Measurements from ENCODE around the gene RPTOR.

DNA sequence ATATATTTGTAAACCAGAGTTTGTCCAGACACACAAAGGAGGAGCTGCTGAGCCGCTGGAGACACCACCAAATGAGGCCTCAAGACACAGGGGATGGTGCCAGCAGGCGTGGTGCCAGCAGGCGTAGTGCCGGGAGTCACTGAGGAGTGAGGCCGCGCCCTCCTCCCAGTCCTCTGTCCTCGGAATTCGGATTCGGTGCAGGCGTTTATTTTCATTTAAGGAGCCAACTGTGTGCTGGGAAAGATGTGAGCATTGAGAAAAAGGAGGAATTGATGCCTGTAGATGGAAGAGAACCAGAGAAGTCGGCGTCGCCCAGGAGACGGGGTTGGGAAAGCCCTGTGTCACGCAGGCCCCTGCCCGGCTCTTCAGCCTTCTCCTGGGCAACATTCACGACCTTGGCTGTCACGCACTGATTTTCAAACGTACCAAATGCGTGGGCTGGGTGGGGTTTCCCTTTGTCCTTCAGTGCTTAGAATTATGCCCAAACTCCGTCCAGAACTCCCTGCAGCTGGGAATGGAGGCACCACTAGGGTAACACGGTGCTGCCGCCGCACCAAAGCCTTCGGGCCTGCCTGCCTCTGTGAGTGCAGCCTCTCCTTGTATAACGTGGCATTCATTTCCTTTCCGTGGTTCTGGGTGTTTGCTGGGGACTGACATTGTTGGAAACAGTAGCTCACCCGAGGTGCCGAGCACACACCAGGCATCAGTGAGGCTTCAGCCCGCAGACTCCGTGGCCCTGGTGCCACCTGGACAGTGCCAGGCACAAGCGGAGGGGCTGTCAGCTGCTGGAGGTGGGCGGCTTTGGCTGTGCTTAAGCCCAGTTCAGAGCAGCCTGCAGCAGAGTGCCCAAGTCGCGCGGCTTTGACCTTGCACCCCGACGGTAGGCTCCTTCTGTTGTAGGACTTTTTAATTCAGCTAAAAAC lies 398.0 kb downstream of the RPTOR start:
- TF ChIP-seq, protein P1, sequence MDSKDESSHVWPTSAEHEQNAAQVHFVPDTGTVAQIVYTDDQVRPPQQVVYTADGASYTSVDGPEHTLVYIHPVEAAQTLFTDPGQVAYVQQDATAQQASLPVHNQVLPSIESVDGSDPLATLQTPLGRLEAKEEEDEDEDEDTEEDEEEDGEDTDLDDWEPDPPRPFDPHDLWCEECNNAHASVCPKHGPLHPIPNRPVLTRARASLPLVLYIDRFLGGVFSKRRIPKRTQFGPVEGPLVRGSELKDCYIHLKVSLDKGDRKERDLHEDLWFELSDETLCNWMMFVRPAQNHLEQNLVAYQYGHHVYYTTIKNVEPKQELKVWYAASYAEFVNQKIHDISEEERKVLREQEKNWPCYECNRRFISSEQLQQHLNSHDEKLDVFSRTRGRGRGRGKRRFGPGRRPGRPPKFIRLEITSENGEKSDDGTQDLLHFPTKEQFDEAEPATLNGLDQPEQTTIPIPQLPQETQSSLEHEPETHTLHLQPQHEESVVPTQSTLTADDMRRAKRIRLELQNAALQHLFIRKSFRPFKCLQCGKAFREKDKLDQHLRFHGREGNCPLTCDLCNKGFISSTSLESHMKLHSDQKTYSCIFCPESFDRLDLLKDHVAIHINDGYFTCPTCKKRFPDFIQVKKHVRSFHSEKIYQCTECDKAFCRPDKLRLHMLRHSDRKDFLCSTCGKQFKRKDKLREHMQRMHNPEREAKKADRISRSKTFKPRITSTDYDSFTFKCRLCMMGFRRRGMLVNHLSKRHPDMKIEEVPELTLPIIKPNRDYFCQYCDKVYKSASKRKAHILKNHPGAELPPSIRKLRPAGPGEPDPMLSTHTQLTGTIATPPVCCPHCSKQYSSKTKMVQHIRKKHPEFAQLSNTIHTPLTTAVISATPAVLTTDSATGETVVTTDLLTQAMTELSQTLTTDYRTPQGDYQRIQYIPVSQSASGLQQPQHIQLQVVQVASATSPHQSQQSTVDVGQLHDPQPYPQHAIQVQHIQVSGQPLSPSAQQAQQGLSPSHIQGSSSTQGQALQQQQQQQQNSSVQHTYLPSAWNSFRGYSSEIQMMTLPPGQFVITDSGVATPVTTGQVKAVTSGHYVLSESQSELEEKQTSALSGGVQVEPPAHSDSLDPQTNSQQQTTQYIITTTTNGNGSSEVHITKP (tag by site-specific recombination; IDR thresholded peaks at IDR 0.05): no peak
- TF ChIP-seq, protein P2, sequence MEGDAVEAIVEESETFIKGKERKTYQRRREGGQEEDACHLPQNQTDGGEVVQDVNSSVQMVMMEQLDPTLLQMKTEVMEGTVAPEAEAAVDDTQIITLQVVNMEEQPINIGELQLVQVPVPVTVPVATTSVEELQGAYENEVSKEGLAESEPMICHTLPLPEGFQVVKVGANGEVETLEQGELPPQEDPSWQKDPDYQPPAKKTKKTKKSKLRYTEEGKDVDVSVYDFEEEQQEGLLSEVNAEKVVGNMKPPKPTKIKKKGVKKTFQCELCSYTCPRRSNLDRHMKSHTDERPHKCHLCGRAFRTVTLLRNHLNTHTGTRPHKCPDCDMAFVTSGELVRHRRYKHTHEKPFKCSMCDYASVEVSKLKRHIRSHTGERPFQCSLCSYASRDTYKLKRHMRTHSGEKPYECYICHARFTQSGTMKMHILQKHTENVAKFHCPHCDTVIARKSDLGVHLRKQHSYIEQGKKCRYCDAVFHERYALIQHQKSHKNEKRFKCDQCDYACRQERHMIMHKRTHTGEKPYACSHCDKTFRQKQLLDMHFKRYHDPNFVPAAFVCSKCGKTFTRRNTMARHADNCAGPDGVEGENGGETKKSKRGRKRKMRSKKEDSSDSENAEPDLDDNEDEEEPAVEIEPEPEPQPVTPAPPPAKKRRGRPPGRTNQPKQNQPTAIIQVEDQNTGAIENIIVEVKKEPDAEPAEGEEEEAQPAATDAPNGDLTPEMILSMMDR (tag by site-specific recombination; IDR thresholded peaks at IDR 0.05): no peak
- no peak for TF ChIP-seq SP2 (tag by site-specific recombination; IDR thresholded peaks at IDR 0.05)
- no peak for TF ChIP-seq ZNF266 (tag by site-specific recombination; IDR thresholded peaks at IDR 0.05; ENCODE audit: low read depth)
- no peak for TF ChIP-seq ZNF549 (tag by site-specific recombination; IDR thresholded peaks at IDR 0.05)
- no peak for TF ChIP-seq ZNF544 (tag by site-specific recombination; IDR thresholded peaks at IDR 0.05)
- no peak for TF ChIP-seq ZNF548 (tag by site-specific recombination; IDR thresholded peaks at IDR 0.05)
- TF ChIP-seq, protein P3, sequence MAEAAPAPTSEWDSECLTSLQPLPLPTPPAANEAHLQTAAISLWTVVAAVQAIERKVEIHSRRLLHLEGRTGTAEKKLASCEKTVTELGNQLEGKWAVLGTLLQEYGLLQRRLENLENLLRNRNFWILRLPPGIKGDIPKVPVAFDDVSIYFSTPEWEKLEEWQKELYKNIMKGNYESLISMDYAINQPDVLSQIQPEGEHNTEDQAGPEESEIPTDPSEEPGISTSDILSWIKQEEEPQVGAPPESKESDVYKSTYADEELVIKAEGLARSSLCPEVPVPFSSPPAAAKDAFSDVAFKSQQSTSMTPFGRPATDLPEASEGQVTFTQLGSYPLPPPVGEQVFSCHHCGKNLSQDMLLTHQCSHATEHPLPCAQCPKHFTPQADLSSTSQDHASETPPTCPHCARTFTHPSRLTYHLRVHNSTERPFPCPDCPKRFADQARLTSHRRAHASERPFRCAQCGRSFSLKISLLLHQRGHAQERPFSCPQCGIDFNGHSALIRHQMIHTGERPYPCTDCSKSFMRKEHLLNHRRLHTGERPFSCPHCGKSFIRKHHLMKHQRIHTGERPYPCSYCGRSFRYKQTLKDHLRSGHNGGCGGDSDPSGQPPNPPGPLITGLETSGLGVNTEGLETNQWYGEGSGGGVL (tag by site-specific recombination; IDR thresholded peaks at IDR 0.05): no peak
- TF ChIP-seq, protein P4, sequence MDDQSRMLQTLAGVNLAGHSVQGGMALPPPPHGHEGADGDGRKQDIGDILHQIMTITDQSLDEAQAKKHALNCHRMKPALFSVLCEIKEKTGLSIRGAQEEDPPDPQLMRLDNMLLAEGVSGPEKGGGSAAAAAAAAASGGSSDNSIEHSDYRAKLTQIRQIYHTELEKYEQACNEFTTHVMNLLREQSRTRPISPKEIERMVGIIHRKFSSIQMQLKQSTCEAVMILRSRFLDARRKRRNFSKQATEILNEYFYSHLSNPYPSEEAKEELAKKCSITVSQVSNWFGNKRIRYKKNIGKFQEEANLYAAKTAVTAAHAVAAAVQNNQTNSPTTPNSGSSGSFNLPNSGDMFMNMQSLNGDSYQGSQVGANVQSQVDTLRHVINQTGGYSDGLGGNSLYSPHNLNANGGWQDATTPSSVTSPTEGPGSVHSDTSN (CRISPR knock-in tag; IDR thresholded peaks at IDR 0.05): no peak
- no peak for TF ChIP-seq ZNF530 (tag by site-specific recombination; IDR thresholded peaks at IDR 0.05; ENCODE audit: low read depth)
- no peak for TF ChIP-seq ZNF660 (tag by site-specific recombination; IDR thresholded peaks at IDR 0.05)
- no peak for TF ChIP-seq ZFP3 (tag by site-specific recombination; IDR thresholded peaks at IDR 0.05; ENCODE audit: low read depth)
- TF ChIP-seq ZNF350 (tag by site-specific recombination; IDR thresholded peaks at IDR 0.05): no peak
